ENCODE measurements around the gene TNNC2. TPM values are rescaled to one million over a fixed set of nuclear protein-coding genes. Genes with fewer than 3 reads are reported as not detected.

TNNC2 gene
- total and polyA plus RNA-seq, 2 donors (not counting 3 experiments of a cell fraction or from before 2014, with no cell fraction given), result 0.26 TPM; not detected in 1

DNA sequence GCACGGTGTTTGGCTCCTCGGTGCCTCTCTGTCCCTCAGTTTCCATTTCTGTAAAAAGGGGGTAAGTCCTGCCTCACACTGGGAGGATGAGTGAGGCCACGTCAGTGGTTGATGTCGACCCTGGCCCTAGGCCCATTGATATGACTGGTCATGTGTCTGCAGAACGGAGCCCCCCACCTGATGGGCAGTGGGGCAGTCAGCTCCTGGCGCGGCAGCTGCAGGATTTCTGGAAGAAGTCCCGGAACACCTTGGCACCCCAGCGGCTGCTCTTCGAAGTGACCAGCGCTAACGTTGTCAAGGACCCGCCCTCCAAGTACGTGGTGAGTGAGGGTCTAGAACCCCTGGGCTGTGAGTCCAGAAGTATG, 7.7 kb upstream of the TNNC2 start:
- peak overlapping the region; percentile 90 for H3K4me2 ChIP-seq (ENCODE audit: insufficient read depth, low read length)
- CTCF ChIA-PET, result interaction anchor here (1.2 to 1.9 kb wide), 6 partner anchors 10 to 135 kb away, joined by 3 to 14 read pairs (median 5); no protein-coding TSS in a partner anchor
- H3K9me3 ChIP-seq (replicated peaks; ENCODE audit: control insufficient read depth, insufficient read depth, low read length), result no peaks in the 10 kb centered on the region
- no peaks in the 10 kb centered on the region for H3K9me1 ChIP-seq (replicated peaks; ENCODE audit: control insufficient read depth, extremely low read depth, insufficient read depth, low read length)
- no peak overlapping the region for H3K27ac ChIP-seq (ENCODE audit: insufficient read depth, low read depth, low read length)
- FAIRE-seq, result no peak
- peaks cover 20% of the 10 kb centered on the region for H3K4me1 ChIP-seq (ENCODE audit: control insufficient read depth, extremely low read depth, insufficient read depth, low read length)
- no peaks in the 10 kb centered on the region for H4K20me1 ChIP-seq (replicated peaks; ENCODE audit: control insufficient read depth, extremely low read depth, insufficient read depth, low read length)
- H3K36me3 ChIP-seq (ENCODE audit: control insufficient read depth in 2 of 2, extremely low read depth in 1 of 2, insufficient read depth in 2 of 2, low read length in 2 of 2), result no peaks in the 10 kb centered on the region
- TSS peak; percentile 15 for BruUV-seq (replicated peaks)
- POLR2A ChIA-PET, result interaction anchor here (0.6 kb wide), 1 partner anchor 100 kb away, joined by 3 read pairs; no protein-coding TSS in a partner anchor
- intact Hi-C loops (cut with micrococcal nuclease), result loop anchor here (1.0 to 2.0 kb wide), 3 partner anchors 22 to 56 kb away; partner anchors contain the start of genes ACOT8, CTSA, NEURL2 and UBE2C
- dilution Hi-C loops (cut with MboI; ENCODE audit: extremely low pct_ligation_motif_present, low sequenced_read_pairs), result no loop called here
- no peaks in the 10 kb centered on the region for H3K79me2 ChIP-seq (ENCODE audit: control insufficient read depth, insufficient read depth, low read length)
- no peak for DNase-seq (ENCODE audit: low read depth, low spot score)
- peak overlapping the region in 1 of 3 experiments; percentile 29 for H3K4me3 ChIP-seq (replicated peaks in 1 of 3; ENCODE audit: insufficient read depth in 1 of 3, low read depth in 1 of 3, low read length in 3 of 3)
- no peak overlapping the region for H3K9ac ChIP-seq (replicated peaks; ENCODE audit: extremely low read depth, insufficient read depth, low read length)
- TF ChIP-seq MYC (IDR thresholded peaks at IDR 0.05; ENCODE audit: low read depth, low read length), result no peak
- TF ChIP-seq POLR2AphosphoS5 (IDR thresholded peaks at IDR 0.05; ENCODE audit: insufficient read depth, low read depth, low read length), result no peak
- TF ChIP-seq GATA2 (IDR thresholded peaks at IDR 0.05; ENCODE audit: insufficient read depth, insufficient read length, low read depth, low read length), result no peak
- TF ChIP-seq, protein P1, sequence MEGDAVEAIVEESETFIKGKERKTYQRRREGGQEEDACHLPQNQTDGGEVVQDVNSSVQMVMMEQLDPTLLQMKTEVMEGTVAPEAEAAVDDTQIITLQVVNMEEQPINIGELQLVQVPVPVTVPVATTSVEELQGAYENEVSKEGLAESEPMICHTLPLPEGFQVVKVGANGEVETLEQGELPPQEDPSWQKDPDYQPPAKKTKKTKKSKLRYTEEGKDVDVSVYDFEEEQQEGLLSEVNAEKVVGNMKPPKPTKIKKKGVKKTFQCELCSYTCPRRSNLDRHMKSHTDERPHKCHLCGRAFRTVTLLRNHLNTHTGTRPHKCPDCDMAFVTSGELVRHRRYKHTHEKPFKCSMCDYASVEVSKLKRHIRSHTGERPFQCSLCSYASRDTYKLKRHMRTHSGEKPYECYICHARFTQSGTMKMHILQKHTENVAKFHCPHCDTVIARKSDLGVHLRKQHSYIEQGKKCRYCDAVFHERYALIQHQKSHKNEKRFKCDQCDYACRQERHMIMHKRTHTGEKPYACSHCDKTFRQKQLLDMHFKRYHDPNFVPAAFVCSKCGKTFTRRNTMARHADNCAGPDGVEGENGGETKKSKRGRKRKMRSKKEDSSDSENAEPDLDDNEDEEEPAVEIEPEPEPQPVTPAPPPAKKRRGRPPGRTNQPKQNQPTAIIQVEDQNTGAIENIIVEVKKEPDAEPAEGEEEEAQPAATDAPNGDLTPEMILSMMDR (IDR thresholded peaks at IDR 0.05; ENCODE audit: extremely low read depth in 1 of 2, insufficient read depth in 1 of 2, low read depth in 1 of 2, low read length in 2 of 2), result no peak
- TF ChIP-seq JUN (IDR thresholded peaks at IDR 0.05; ENCODE audit: borderline replicate concordance, insufficient read depth, insufficient read length, low read depth), result no peak
- TF ChIP-seq MAX (IDR thresholded peaks at IDR 0.05; ENCODE audit: insufficient read depth, insufficient read length), result no peak
- TF ChIP-seq POLR2A (IDR thresholded peaks at IDR 0.05; ENCODE audit: low read depth, low read length), result no peak
- TF ChIP-seq EZH2 (IDR thresholded peaks at IDR 0.05; ENCODE audit: borderline replicate concordance, low read depth, low read length, severe bottlenecking), result no peak
- no peak for TF ChIP-seq FOS (IDR thresholded peaks at IDR 0.05; ENCODE audit: borderline replicate concordance, insufficient read depth, low read length)
- H2AFZ ChIP-seq (ENCODE audit: low read depth, low read length), result no peak overlapping the region
- no peaks in the 10 kb centered on the region for H3K27me3 ChIP-seq (ENCODE audit: control insufficient read depth in 2 of 2, insufficient read depth in 2 of 2, low read length in 2 of 2)

All from endothelial cell of umbilical vein (primary cell).